Endothelial cell (in vitro differentiated cells): Measurements from ENCODE around the gene NXPH3. TPM values are rescaled to one million over a fixed set of nuclear protein-coding genes. Genes with fewer than 3 reads are reported as not detected.

Experiments used
- DNase-seq: peaks from one replicate; pipeline ENCODE4 v3.0.0; 2021; ENCODE audit warnings: low spot score
- H3K27ac Mint-ChIP-seq: one replicate; pipeline ENCODE4 v1.8.0; 2021; ENCODE audit warnings: mixed read lengths, inconsistent platforms; ENCODE audit not compliant: unreplicated experiment
- H3K27me3 Mint-ChIP-seq: one replicate; pipeline ENCODE4 v1.8.0; 2021; ENCODE audit warnings: mild to moderate bottlenecking, moderate library complexity, mixed read lengths, inconsistent platforms; ENCODE audit not compliant: unreplicated experiment
- H3K36me3 Mint-ChIP-seq: one replicate; pipeline ENCODE4 v1.8.0; 2021; ENCODE audit warnings: mild to moderate bottlenecking, low read depth, mixed read lengths, inconsistent platforms; ENCODE audit not compliant: unreplicated experiment
- H3K4me1 Mint-ChIP-seq: one replicate; pipeline ENCODE4 v1.8.0; 2021; ENCODE audit warnings: mild to moderate bottlenecking, mixed read lengths, inconsistent platforms; ENCODE audit not compliant: unreplicated experiment
- H3K4me3 Mint-ChIP-seq: one replicate; pipeline ENCODE4 v1.8.0; 2021; ENCODE audit warnings: mild to moderate bottlenecking, mixed read lengths, inconsistent platforms; ENCODE audit not compliant: unreplicated experiment
- H3K9me3 Mint-ChIP-seq: one replicate; pipeline ENCODE4 v1.8.0; 2021; ENCODE audit warnings: mixed read lengths, inconsistent platforms; ENCODE audit not compliant: unreplicated experiment
- total RNA-seq: library from RNA; stranded (reverse); fragmentation: NEBNext Ultra II Directional; extraction: Animal tissue kit (Norgen Biotek cat#: 25700); gene quantifications from one replicate; pipeline ENCODE4 v1.2.1, GENCODE V29; 2021; ENCODE audit not compliant: unreplicated experiment
- TF ChIP-seq, protein P1 (sequence below): fragments of 200-600 bp; sonication (generic); IDR thresholded peaks from one replicate; pipeline ENCODE4 v1.5.0; 2021; ENCODE audit warnings: antibody characterized with exemption; ENCODE audit not compliant: unreplicated experiment

NXPH3 gene
- total RNA-seq, 1 donor from 2014 or later = 6.6 TPM

DNA sequence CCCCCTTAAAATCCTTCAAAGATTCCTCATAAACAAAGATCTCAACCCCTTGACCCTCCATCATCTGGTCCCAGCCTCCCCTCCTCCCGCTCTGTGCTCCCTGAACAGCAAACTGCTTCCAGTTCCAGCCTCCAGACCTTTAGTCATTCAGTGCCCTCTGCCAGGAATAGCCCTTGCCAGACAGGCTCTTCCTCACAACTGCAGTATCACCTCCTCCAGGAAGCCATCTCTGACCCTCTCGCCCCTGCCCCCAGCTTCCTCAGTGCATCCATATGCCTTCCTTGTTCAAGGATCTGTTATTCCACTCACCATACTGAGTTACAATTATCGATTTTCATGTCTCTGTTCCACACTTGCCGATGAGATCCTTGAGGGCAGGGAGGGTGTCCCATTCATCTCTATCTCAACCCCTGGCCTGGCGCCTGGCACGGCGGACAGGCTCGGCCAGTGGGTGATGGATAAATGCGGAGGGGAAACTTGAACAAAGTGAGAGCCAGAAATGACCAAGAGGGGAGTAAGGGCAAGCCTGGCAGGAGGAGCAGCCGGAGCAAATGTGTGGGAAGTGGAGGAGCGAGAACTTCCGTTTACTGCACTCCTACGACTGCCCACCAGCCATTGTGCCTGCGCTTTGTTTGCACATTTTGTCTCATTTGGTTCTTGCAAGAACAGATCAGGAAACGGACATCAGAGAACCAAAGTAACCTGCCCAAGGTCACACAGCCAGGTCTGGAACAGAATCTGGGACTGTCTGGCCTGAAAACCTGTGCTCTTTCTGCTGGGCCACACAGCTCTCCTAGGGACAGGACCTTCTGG is 2.0 kb upstream of the NXPH3 start:
- peaks cover 18% of the 10 kb centered on the region for H3K27me3 Mint-ChIP-seq
- DNase-seq = no peak
- no peaks in the 10 kb centered on the region for H3K9me3 Mint-ChIP-seq
- peaks cover 16% of the 10 kb centered on the region for H3K4me1 Mint-ChIP-seq
- no peaks in the 10 kb centered on the region for H3K36me3 Mint-ChIP-seq
- no peak overlapping the region for H3K4me3 Mint-ChIP-seq
- TF ChIP-seq, protein P1, sequence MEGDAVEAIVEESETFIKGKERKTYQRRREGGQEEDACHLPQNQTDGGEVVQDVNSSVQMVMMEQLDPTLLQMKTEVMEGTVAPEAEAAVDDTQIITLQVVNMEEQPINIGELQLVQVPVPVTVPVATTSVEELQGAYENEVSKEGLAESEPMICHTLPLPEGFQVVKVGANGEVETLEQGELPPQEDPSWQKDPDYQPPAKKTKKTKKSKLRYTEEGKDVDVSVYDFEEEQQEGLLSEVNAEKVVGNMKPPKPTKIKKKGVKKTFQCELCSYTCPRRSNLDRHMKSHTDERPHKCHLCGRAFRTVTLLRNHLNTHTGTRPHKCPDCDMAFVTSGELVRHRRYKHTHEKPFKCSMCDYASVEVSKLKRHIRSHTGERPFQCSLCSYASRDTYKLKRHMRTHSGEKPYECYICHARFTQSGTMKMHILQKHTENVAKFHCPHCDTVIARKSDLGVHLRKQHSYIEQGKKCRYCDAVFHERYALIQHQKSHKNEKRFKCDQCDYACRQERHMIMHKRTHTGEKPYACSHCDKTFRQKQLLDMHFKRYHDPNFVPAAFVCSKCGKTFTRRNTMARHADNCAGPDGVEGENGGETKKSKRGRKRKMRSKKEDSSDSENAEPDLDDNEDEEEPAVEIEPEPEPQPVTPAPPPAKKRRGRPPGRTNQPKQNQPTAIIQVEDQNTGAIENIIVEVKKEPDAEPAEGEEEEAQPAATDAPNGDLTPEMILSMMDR = no peak
- no peak overlapping the region for H3K27ac Mint-ChIP-seq

DNA sequence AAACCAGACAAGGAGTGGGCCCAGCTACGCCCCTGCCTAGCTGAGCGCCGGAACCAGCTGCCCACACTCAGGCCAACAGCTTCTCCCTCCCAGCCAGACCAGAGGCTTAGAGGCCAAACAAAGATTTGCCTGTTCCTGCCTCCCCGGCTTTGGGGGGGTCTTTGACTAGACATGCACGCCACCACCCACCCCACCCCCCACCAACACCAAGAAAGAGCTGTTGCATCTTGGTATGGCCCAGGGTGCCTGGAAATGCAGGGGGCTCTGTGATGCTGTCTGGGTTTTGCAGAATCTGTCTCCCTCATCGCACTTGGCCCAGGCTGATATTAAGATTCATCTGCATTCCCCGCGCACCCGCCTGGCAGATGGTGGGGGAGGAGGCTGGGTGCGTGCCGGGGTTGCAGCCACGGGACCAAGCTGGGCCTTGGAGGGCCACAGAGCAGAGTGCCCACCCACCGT is 1.3 kb upstream of the NXPH3 start:
- DNase-seq = no peak
- Mint-ChIP-seq H3K4me1 (peaks cover 16% of the 10 kb centered on the region), H3K4me3 (no peak overlapping the region), H3K36me3 (no peaks in the 10 kb centered on the region), H3K27ac (no peak overlapping the region), H3K27me3 (peaks cover 19% of the 10 kb centered on the region), H3K9me3 (no peaks in the 10 kb centered on the region)
- TF ChIP-seq, protein P1 = no peak

DNA sequence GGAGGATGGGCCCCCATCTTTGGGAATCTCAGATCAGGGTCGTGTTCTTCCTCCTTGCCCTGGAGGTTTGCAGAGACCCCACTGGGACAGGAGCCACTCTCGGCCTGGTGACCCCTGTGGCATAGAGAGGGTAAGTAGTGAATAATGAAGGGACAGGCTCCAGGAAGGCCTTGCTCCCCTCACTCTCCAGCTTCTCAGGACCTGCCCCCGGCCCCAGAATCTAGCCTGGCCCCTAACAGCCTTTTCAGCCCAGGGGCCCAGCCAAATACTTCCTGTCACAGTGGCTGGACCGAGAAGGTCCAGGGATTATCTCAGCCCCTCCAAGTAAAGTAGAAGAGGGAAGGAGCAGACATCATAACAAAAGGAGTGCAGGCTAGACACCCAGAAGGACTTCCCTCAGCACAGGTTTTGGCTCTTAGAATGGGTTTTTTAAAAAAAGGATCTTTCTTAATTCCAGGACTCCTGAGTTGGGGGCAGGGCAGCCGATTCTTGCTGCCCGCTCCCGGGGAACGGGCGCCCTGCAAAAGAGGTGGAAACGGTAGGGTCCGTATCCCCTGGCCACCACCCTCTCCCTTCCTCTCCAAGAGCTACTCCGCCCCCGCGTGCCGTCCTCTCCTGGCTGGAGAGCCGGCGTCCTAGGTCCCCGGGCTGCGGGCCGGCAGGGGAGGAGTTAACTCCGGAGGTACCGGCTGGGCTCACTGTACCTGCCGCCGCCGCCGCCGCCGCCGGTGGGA is 559 bp upstream of the NXPH3 start:
- H3K27me3 Mint-ChIP-seq = peaks cover 21% of the 10 kb centered on the region
- H3K36me3 Mint-ChIP-seq = no peaks in the 10 kb centered on the region
- peaks cover 16% of the 10 kb centered on the region for H3K4me1 Mint-ChIP-seq
- no peak for DNase-seq
- H3K4me3 Mint-ChIP-seq = peak overlapping the region; percentile 80
- TF ChIP-seq, protein P1 = no peak
- no peaks in the 10 kb centered on the region for H3K9me3 Mint-ChIP-seq
- no peak overlapping the region for H3K27ac Mint-ChIP-seq

DNA sequence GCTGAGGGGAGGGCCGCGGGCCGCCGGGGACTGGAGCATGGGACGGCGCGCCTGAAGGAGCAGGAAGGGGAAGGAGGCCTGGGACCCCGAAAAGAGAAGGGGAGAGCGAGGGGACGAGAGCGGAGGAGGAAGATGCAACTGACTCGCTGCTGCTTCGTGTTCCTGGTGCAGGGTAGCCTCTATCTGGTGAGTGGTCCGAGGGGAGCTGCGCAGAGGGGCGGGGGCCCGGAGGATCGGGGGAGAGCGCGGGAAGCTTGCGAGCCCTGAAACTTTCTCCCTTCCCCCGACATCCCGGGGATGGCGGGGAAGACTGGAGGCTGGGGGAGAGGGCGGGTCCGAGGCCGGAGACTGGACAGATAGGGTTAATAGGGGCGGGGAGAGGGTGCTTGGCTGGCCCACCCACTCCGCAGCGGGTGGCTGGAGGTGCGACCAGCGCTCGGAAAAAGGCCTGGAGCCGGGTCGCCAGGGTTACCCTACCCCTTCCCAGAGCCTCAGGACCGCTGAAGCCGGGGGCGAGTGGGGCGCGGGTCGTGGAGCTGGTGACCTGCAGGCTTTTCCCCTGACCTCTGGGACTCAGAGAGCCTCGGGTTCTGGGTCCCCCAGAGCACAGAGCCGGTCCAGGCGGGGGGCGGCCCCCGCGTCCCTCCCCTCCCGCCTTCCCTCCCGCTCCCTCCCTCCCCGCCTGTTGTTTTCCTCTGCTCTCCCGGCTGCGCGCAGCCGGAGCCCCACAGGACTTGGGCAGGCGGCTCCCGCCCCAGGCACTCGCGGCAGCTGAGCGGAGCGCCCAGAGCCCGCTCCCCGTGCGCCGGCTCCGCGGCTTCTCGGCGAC is 631 bp downstream of the NXPH3 start:
- peaks cover 21% of the 10 kb centered on the region for H3K27me3 Mint-ChIP-seq
- no peaks in the 10 kb centered on the region for H3K36me3 Mint-ChIP-seq
- peaks cover 16% of the 10 kb centered on the region for H3K4me1 Mint-ChIP-seq
- TF ChIP-seq, protein P1 = no peak
- peak; percentile 58 for DNase-seq
- H3K27ac Mint-ChIP-seq = no peak overlapping the region
- H3K9me3 Mint-ChIP-seq = no peaks in the 10 kb centered on the region
- H3K4me3 Mint-ChIP-seq = peak overlapping the region; percentile 93
